H9 (cell line): ENCODE measurements around the gene EPB41L1. TPM values are rescaled to one million over a fixed set of nuclear protein-coding genes. Genes with fewer than 3 reads are reported as not detected.
A peak's percentile ranks its signal among the peaks of the same experiment; 100 is the strongest.

Experiments
- DNase-seq: peaks from one replicate; pipeline ENCODE4 v3.0.0-alpha.2; 2017
- H2AFZ ChIP-seq: one replicate; pipeline ENCODE4 v1.6.1; 2013; ENCODE audit warnings: mild to moderate bottlenecking, low read length, control low read depth, moderate library complexity
- H2AK5ac ChIP-seq: 2 replicates; pipeline ENCODE4 v1.6.1; 2013; ENCODE audit warnings: low read length, control low read depth, mixed read lengths; ENCODE audit not compliant: insufficient read length
- H2BK120ac ChIP-seq: one replicate; pipeline ENCODE4 v1.6.1; 2013; ENCODE audit warnings: low read depth, mild to moderate bottlenecking, low read length, control low read depth, inconsistent platforms; ENCODE audit not compliant: poor library complexity, severe bottlenecking
- H2BK12ac ChIP-seq: 2 replicates; pipeline ENCODE4 v1.6.1; 2013; ENCODE audit warnings: low read length, control low read depth, mixed read lengths, low read depth; ENCODE audit not compliant: insufficient read length
- H2BK15ac ChIP-seq: 2 replicates; pipeline ENCODE4 v1.6.1; 2013; ENCODE audit warnings: low read depth, low read length, control low read depth
- H2BK20ac ChIP-seq: one replicate; pipeline ENCODE4 v1.6.1; 2013; ENCODE audit warnings: low read depth, mild to moderate bottlenecking, low read length, control low read depth, inconsistent platforms; ENCODE audit not compliant: poor library complexity, severe bottlenecking
- H2BK5ac ChIP-seq: 2 replicates; pipeline ENCODE4 v1.6.1; 2013; ENCODE audit warnings: low read length, control low read depth, mixed read lengths; ENCODE audit not compliant: insufficient read length
- H3K14ac ChIP-seq: 2 replicates; pipeline ENCODE4 v1.6.1; 2013; ENCODE audit warnings: low read length, control low read depth; ENCODE audit not compliant: insufficient read depth
- H3K18ac ChIP-seq: 2 replicates; pipeline ENCODE4 v1.6.1; 2013; ENCODE audit warnings: low read depth, mild to moderate bottlenecking, mixed read lengths, low read length, control low read depth; ENCODE audit not compliant: insufficient read length
- H3K23ac ChIP-seq: 2 replicates; pipeline ENCODE4 v1.6.1; 2013; ENCODE audit warnings: low read length, control low read depth, mixed read lengths, low read depth; ENCODE audit not compliant: insufficient read length
- H3K23me2 ChIP-seq: 2 replicates; pipeline ENCODE4 v1.6.1; 2013; ENCODE audit warnings: low read depth, mild to moderate bottlenecking, mixed read lengths, low read length, control low read depth; ENCODE audit not compliant: insufficient read length, poor library complexity, severe bottlenecking
- H3K27ac ChIP-seq: 2 replicates; pipeline ENCODE4 v1.5.1; 2013; ENCODE audit warnings: low read length, control low read depth, mixed read lengths, low read depth; ENCODE audit not compliant: insufficient read length
- H3K27me3 ChIP-seq: 2 replicates; pipeline ENCODE4 v1.6.1; 2013; ENCODE audit warnings: low read length, control low read depth, inconsistent platforms; ENCODE audit not compliant: insufficient read depth
- H3K4ac ChIP-seq: 2 replicates; pipeline ENCODE4 v1.6.1; 2013; ENCODE audit warnings: low read depth, mild to moderate bottlenecking, control low read depth, inconsistent platforms, low read length, moderate library complexity
- H3K4me1 ChIP-seq: 2 replicates; pipeline ENCODE4 v1.6.1; 2013; ENCODE audit warnings: low read length, control low read depth, inconsistent platforms; ENCODE audit not compliant: insufficient read depth
- H3K4me2 ChIP-seq: 2 replicates; pipeline ENCODE4 v1.6.1; 2013; ENCODE audit warnings: low read length, control low read depth, mixed read lengths; ENCODE audit not compliant: insufficient read length, insufficient read depth
- H3K56ac ChIP-seq: 2 replicates; pipeline ENCODE4 v1.6.1; 2013; ENCODE audit warnings: low read depth, mild to moderate bottlenecking, mixed read lengths, low read length, control low read depth; ENCODE audit not compliant: insufficient read length
- H3K79me1 ChIP-seq: 2 replicates; pipeline ENCODE4 v1.6.1; 2013; ENCODE audit warnings: low read depth, mild to moderate bottlenecking, moderate library complexity, low read length, control low read depth, inconsistent platforms; ENCODE audit not compliant: insufficient read depth, poor library complexity, severe bottlenecking
- H3K79me2 ChIP-seq: 2 replicates; pipeline ENCODE4 v1.6.1; 2013; ENCODE audit warnings: low read length, control low read depth, inconsistent platforms; ENCODE audit not compliant: insufficient read depth
- H3K9ac ChIP-seq: 2 replicates; pipeline ENCODE4 v1.6.1; 2013; ENCODE audit warnings: low read length, control low read depth, mixed read lengths; ENCODE audit not compliant: insufficient read length; ENCODE audit errors: extremely low read depth
- H3K9me3 ChIP-seq: one replicate; pipeline ENCODE4 v1.6.1; 2013; ENCODE audit warnings: low read depth, low read length, inconsistent platforms; ENCODE audit not compliant: control insufficient read depth
- H3T11ph ChIP-seq: one replicate; pipeline ENCODE4 v1.6.1; 2013; ENCODE audit warnings: mild to moderate bottlenecking, low read length, control low read depth, inconsistent platforms
- H4K20me1 ChIP-seq: one replicate; pipeline ENCODE4 v1.6.1; 2013; ENCODE audit not compliant: control insufficient read depth, insufficient read length, insufficient read depth
- H4K5ac ChIP-seq: 2 replicates; pipeline ENCODE4 v1.6.1; 2013; ENCODE audit warnings: low read depth, mild to moderate bottlenecking, mixed read lengths, low read length, control low read depth; ENCODE audit not compliant: insufficient read length
- H4K8ac ChIP-seq: replicated peaks from 2 replicates; pipeline ENCODE4 v1.6.1; 2013; ENCODE audit warnings: low read length, control low read depth, mixed read lengths, low read depth; ENCODE audit not compliant: insufficient read length
- H4K91ac ChIP-seq: 2 replicates; pipeline ENCODE4 v1.6.1; 2013; ENCODE audit warnings: low read depth, mild to moderate bottlenecking, moderate library complexity, mixed read lengths, low read length, control low read depth; ENCODE audit not compliant: insufficient read length
- H3K27ac Mint-ChIP-seq, 3 experiments: 2 replicates in 2 of 3; 3 replicates in 1 of 3; pipeline ENCODE4 v1.8.0; 2020 to 2021; ENCODE audit warnings: mixed read lengths in 3 of 3, mild to moderate bottlenecking in 1 of 3, moderate library complexity in 1 of 3
- H3K27me3 Mint-ChIP-seq: 2 replicates; pipeline ENCODE4 v1.8.0; 2021; ENCODE audit warnings: low read depth, mild to moderate bottlenecking, moderate library complexity, mixed read lengths
- H3K36me3 Mint-ChIP-seq, 3 experiments: 2 replicates in 2 of 3; 3 replicates in 1 of 3; pipeline ENCODE4 v1.8.0; 2020 to 2021; ENCODE audit warnings: low read depth in 3 of 3, mixed read lengths in 3 of 3; ENCODE audit not compliant: insufficient read depth in 1 of 3
- H3K4me1 Mint-ChIP-seq, 2 experiments: 2 replicates each; pipeline ENCODE4 v1.8.0; 2020; ENCODE audit warnings: mixed read lengths in 2 of 2
- H3K4me3 Mint-ChIP-seq, 2 experiments: 2 replicates in 1 of 2; 3 replicates in 1 of 2; pipeline ENCODE4 v1.8.0; 2020 to 2021; ENCODE audit warnings: mild to moderate bottlenecking in 2 of 2, mixed read lengths in 2 of 2, moderate library complexity in 1 of 2
- H3K9me3 Mint-ChIP-seq, 2 experiments: 2 replicates in 1 of 2; 3 replicates in 1 of 2; pipeline ENCODE4 v1.8.0; 2020; ENCODE audit warnings: mild to moderate bottlenecking in 2 of 2, mixed read lengths in 2 of 2, moderate library complexity in 1 of 2
- CTCF ChIP-seq: fragments of 200-600 bp; sonication (generic); conservative IDR thresholded peaks from 3 replicates; pipeline ENCODE4 v1.8.0; 2021; ENCODE audit warnings: antibody characterized with exemption, mild to moderate bottlenecking
- WGBS: extraction: QIAGEN DNeasy Blood & Tissue Kit; methylation state at CpG from one replicate; pipeline ENCODE4 v1.1.7; 2013; ENCODE audit warnings: missing lambda C conversion rate, low lambda C conversion rate, mixed read lengths; ENCODE audit not compliant: insufficient read length; ENCODE audit errors: extremely low coverage; 5-methylcytosine and 5-hydroxymethylcytosine counted together
- total RNA-seq: library from RNA; stranded (reverse); gene quantifications from 2 replicates; pipeline ENCODE4 v1.2.1, GENCODE V29; 2021

EPB41L1 gene
- total RNA-seq, 1 experiment from 2014 or later = 31.1 TPM

- Mint-ChIP-seq H3K27me3 (no peaks in the 10 kb centered on the region), H3K27ac (peak overlapping the region in 1 of 3 experiments; percentile 64; a peak in 1 of 7 replicates), H3K9me3 (no peaks in the 10 kb centered on the region), H3K36me3 (no peaks in the 10 kb centered on the region), H3K4me3 (no peak overlapping the region), H3K4me1 (peaks cover 20 to 22% of the 10 kb centered on the region in 2 experiments)
- H3K4ac ChIP-seq = no peak overlapping the region
- H3K23ac ChIP-seq = no peak overlapping the region
- WGBS = no CpG with 5 or more reads among the region's 4 CpGs
- no peak overlapping the region for H2AFZ ChIP-seq
- no peak for DNase-seq
- no peaks in the 10 kb centered on the region for H3K9me3 ChIP-seq
- no peak overlapping the region for H2BK120ac ChIP-seq
- no peaks in the 10 kb centered on the region; the same call in 1 of the 2 replicates for H3K27me3 ChIP-seq
- H3K27ac ChIP-seq = no peak overlapping the region
- H3K23me2 ChIP-seq = no peaks in the 10 kb centered on the region
- H3K4me2 ChIP-seq = no peak overlapping the region
- H3K79me1 ChIP-seq = no peaks in the 10 kb centered on the region
- H2BK20ac ChIP-seq = no peak overlapping the region
- no peak overlapping the region for H2BK15ac ChIP-seq
- no peaks in the 10 kb centered on the region for H4K20me1 ChIP-seq
- no peak for TF ChIP-seq CTCF
- H2BK12ac ChIP-seq = no peak overlapping the region
- no peak overlapping the region for H4K91ac ChIP-seq
- H3K18ac ChIP-seq = no peak overlapping the region
- no peak overlapping the region for H2AK5ac ChIP-seq
- no peaks in the 10 kb centered on the region for H3K79me2 ChIP-seq
- no peak overlapping the region for H3K56ac ChIP-seq
- no peaks in the 10 kb centered on the region for H3K4me1 ChIP-seq
- no peak overlapping the region for H3K9ac ChIP-seq
- H4K8ac ChIP-seq = no peak overlapping the region
- H4K5ac ChIP-seq = no peak overlapping the region
- no peak overlapping the region for H3T11ph ChIP-seq
- no peak overlapping the region for H3K14ac ChIP-seq
- no peak overlapping the region for H2BK5ac ChIP-seq
Observed at GRCh38 chr20:36167902-36168503, 13.5 kb downstream of the EPB41L1 start.
